Dedifferentiated amniotic fluid mesenchymal stem cell (primary cell): ENCODE results near the gene TP53TG3.
"Not testable (repeated sequence)": the region's sequence is repeated elsewhere in the genome, so short reads cannot be mapped to it uniquely, and the experiment has no call there.

ENCODE experiments used
- DNase-seq: peaks from one replicate; pipeline ENCODE4 v3.0.0-alpha.2; 2016; ENCODE audit errors: extremely low spot score

The TP53TG3 gene

GRCh38 chr16:32676065-32676464 is at the start of gene TP53TG3:
TSS of gene TP53TG3 (minus strand) at chr16:32676165. CDS start at chr16:32676097, 68 bp downstream.
- not testable (repeated sequence) for DNase-seq

- not testable (repeated sequence) for DNase-seq
Measured at GRCh38 chr16:32650876-32651275, 25.1 kb downstream of the TP53TG3 start.

GRCh38 chr16:32647562-32647961 is 28.4 kb downstream of the TP53TG3 start:
- DNase-seq = not testable (repeated sequence)

GRCh38 chr16:32646780-32647179 is 29.2 kb downstream of the TP53TG3 start:
- DNase-seq = not testable (repeated sequence)

- not testable (repeated sequence) for DNase-seq
Measured at GRCh38 chr16:32646177-32646576, 29.8 kb downstream of the TP53TG3 start.

- DNase-seq = not testable (repeated sequence)
Measured at GRCh38 chr16:32645278-32645908, 30.6 kb downstream of the TP53TG3 start.

GRCh38 chr16:32644715-32645114 is 31.2 kb downstream of the TP53TG3 start:
- not testable (repeated sequence) for DNase-seq

GRCh38 chr16:32637614-32638013 is 38.4 kb downstream of the TP53TG3 start:
- DNase-seq = not testable (repeated sequence)

- not testable (repeated sequence) for DNase-seq
Measured at GRCh38 chr16:32632096-32632495, 43.9 kb downstream of the TP53TG3 start.
